Mesendoderm (in vitro differentiated cells): ENCODE data around the gene FLOT1. TPM values are rescaled to one million over a fixed set of nuclear protein-coding genes. Genes with fewer than 3 reads are reported as not detected.

Source experiments
- DNase-seq: peaks from one replicate; pipeline ENCODE4 v3.0.0; 2013
- H2AK5ac ChIP-seq: 2 replicates; pipeline ENCODE4 v1.6.1; 2013; ENCODE audit warnings: low read length, inconsistent platforms
- H2BK120ac ChIP-seq: 2 replicates; pipeline ENCODE4 v1.6.1; 2013; ENCODE audit warnings: low read depth, mild to moderate bottlenecking, low read length, moderate library complexity, mixed read lengths
- H2BK15ac ChIP-seq: replicated peaks from 2 replicates; pipeline ENCODE4 v1.6.1; 2013; ENCODE audit warnings: low read depth, mild to moderate bottlenecking, moderate library complexity
- H2BK5ac ChIP-seq: 2 replicates; pipeline ENCODE4 v1.6.1; 2013; ENCODE audit warnings: low read length, inconsistent platforms
- H3K18ac ChIP-seq: 2 replicates; pipeline ENCODE4 v1.6.1; 2013; ENCODE audit warnings: mild to moderate bottlenecking, low read length, mixed read lengths
- H3K23ac ChIP-seq: one replicate; pipeline ENCODE4 v1.6.1; 2013; ENCODE audit warnings: low read length
- H3K27ac ChIP-seq: 2 replicates; pipeline ENCODE4 v1.5.1; 2013; ENCODE audit warnings: low read depth, mild to moderate bottlenecking, inconsistent platforms, low read length, moderate library complexity
- H3K27me3 ChIP-seq: 2 replicates; pipeline ENCODE4 v1.6.1; 2013; ENCODE audit warnings: low read length, control low read depth, mild to moderate bottlenecking, inconsistent platforms; ENCODE audit not compliant: insufficient read depth, poor library complexity
- H3K36me3 ChIP-seq: 2 replicates; pipeline ENCODE4 v1.6.1; 2013; ENCODE audit warnings: low read length, inconsistent platforms; ENCODE audit not compliant: control insufficient read depth, insufficient read depth
- H3K4ac ChIP-seq: one replicate; pipeline ENCODE4 v1.6.1; 2013; ENCODE audit warnings: low read depth, mild to moderate bottlenecking, low read length, moderate library complexity
- H3K4me1 ChIP-seq: 2 replicates; pipeline ENCODE4 v1.6.1; 2013; ENCODE audit warnings: low read depth, low read length, inconsistent platforms; ENCODE audit not compliant: control insufficient read depth
- H3K4me2 ChIP-seq: 2 replicates; pipeline ENCODE4 v1.6.1; 2013; ENCODE audit warnings: low read length
- H3K4me3 ChIP-seq: 2 replicates; pipeline ENCODE4 v1.5.1; 2013; ENCODE audit warnings: mild to moderate bottlenecking, low read length
- H3K56ac ChIP-seq: one replicate; pipeline ENCODE4 v1.6.1; 2013; ENCODE audit warnings: low read length
- H3K79me1 ChIP-seq: 2 replicates; pipeline ENCODE4 v1.6.1; 2013; ENCODE audit warnings: low read length, inconsistent platforms
- H3K79me2 ChIP-seq: 2 replicates; pipeline ENCODE4 v1.6.1; 2013; ENCODE audit warnings: mild to moderate bottlenecking, low read length; ENCODE audit not compliant: control insufficient read depth, insufficient read depth
- H3K9ac ChIP-seq: 2 replicates; pipeline ENCODE4 v1.6.1; 2013; ENCODE audit warnings: low read length, inconsistent platforms
- H4K5ac ChIP-seq: one replicate; pipeline ENCODE4 v1.6.1; 2013; ENCODE audit warnings: low read length
- H4K8ac ChIP-seq: one replicate; pipeline ENCODE4 v1.6.1; 2013; ENCODE audit warnings: low read depth, mild to moderate bottlenecking, control low read depth, low read length, moderate library complexity
- WGBS: extraction: QIAGEN DNeasy Blood & Tissue Kit; methylation state at CpG from one replicate; pipeline ENCODE4 v1.1.7; 2013; ENCODE audit warnings: low lambda C conversion rate, missing lambda C conversion rate; ENCODE audit not compliant: insufficient coverage; ENCODE audit errors: extremely low coverage; 5-methylcytosine and 5-hydroxymethylcytosine counted together
- small RNA-seq: library from polyadenylated mRNA; stranded (forward); fragments of <200 nt; extraction: miRNeasy Mini kit (QIAGEN cat#:217004); gene quantifications from one replicate; pipeline ENCODE3, GENCODE V24; 2013; ENCODE audit not compliant: insufficient read depth

Gene FLOT1

GRCh38 chr6:30679765-30680535 is 62.5 kb downstream of the FLOT1 start:
- no CpG with 5 or more reads among the region's 7 CpGs for WGBS
- peak; percentile 14 for DNase-seq
- no peak overlapping the region for H4K8ac ChIP-seq

GRCh38 chr6:30678964-30679726 is 63.3 kb downstream of the FLOT1 start:
- no peak overlapping the region for H3K4me3 ChIP-seq
- peaks cover 14% of the 10 kb centered on the region for H3K79me1 ChIP-seq
- H3K4me2 ChIP-seq: peak overlapping the region; percentile 6
- WGBS: no CpG with 5 or more reads among the region's 31 CpGs
- H3K27me3 ChIP-seq: no peaks in the 10 kb centered on the region
- H3K4me1 ChIP-seq: peaks cover 8% of the 10 kb centered on the region
- no peak overlapping the region for H4K5ac ChIP-seq
- no peak overlapping the region for H2BK5ac ChIP-seq
- no peak overlapping the region for H3K18ac ChIP-seq
- peak; percentile 89 for DNase-seq
- H3K23ac ChIP-seq: no peak overlapping the region
- H3K79me2 ChIP-seq: peaks cover 35% of the 10 kb centered on the region
- peak overlapping the region; percentile 56 for H3K56ac ChIP-seq
- H2BK120ac ChIP-seq: no peak overlapping the region
- no peak overlapping the region for H4K8ac ChIP-seq
- H3K36me3 ChIP-seq: peaks cover 12% of the 10 kb centered on the region
- no peak overlapping the region for H3K4ac ChIP-seq
- peak overlapping the region; percentile 49 for H3K9ac ChIP-seq
- no peak overlapping the region for H2BK15ac ChIP-seq
- H2AK5ac ChIP-seq: no peak overlapping the region
- H3K27ac ChIP-seq: no peak overlapping the region

More at GRCh38 chr6:30679765-30680535, 62.5 kb downstream of the FLOT1 start:
- H3K27ac ChIP-seq: peak overlapping the region; percentile 37
- H2BK120ac ChIP-seq: no peak overlapping the region
- no peak overlapping the region for H3K4me3 ChIP-seq
- peak overlapping the region; percentile 37 for H3K56ac ChIP-seq
- H3K9ac ChIP-seq: peak overlapping the region; percentile 49
- H3K4ac ChIP-seq: no peak overlapping the region
- H3K23ac ChIP-seq: no peak overlapping the region
- no peak overlapping the region for H4K5ac ChIP-seq
- peaks cover 16% of the 10 kb centered on the region for H3K79me1 ChIP-seq
- peaks cover 41% of the 10 kb centered on the region for H3K79me2 ChIP-seq
- H3K18ac ChIP-seq: no peak overlapping the region
- peaks cover 12% of the 10 kb centered on the region for H3K36me3 ChIP-seq
- no peak overlapping the region for H2BK5ac ChIP-seq
- no peak overlapping the region for H2AK5ac ChIP-seq
- H3K4me1 ChIP-seq: peaks cover 10% of the 10 kb centered on the region
- peak overlapping the region; percentile 13 for H3K4me2 ChIP-seq
- no peak overlapping the region for H2BK15ac ChIP-seq
- no peaks in the 10 kb centered on the region for H3K27me3 ChIP-seq

Small RNAs within 50 kb of the gene (small RNA-seq; reads per million reads assigned to genes)
- gene RF00019 (not detected), gene RN7SL353P (not detected)
